GM19240 (cell line): Measurements from ENCODE around the gene GCFC2.
A peak's percentile ranks its signal among the peaks of the same experiment; 100 is the strongest.
"Not testable (repeated sequence)": the region's sequence is repeated elsewhere in the genome, so short reads cannot be mapped to it uniquely, and the experiment has no call there.

Experiments
- DNase-seq: peaks from one replicate; pipeline ENCODE4 v3.0.0; 2011; ENCODE audit warnings: low spot score; ENCODE audit not compliant: insufficient read length

Gene GCFC2

DNA sequence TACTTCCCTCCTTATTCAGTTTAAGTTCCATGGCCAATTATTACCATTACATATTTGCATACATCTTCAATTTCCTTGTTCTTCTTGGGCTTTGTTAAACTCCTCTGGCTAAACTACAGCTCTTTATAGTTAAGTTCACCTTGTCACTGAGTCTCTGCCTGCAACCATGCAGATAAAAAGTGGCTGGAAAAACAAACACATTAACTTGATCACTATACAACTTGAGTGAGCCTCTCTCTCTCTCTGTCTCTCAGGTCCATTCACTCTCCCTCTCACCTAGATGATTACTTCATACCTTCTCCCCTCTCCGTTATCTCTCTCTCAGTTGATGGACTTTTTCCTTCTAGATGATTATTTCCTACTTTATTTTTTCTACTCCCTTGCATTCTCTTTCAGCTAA lies 30.3 kb downstream of the GCFC2 start:
- no peak for DNase-seq

DNA sequence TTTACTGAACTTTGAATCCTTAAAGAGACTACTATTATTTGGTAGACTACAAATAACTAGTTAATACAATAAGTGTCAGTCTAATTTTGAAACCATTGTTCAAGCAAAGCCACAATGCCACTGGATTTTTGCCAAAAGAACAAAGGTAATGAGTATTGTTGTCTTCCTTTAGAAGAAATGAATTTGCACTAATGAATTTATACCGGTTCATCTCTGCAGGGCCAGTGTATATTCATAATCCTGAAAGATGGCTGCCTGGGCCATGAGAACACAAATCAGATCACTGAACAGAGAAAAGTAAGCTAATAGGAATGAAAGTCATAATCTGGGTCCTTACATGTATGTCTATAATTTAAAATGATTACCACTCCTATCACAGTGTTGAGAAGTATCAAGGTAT lies 31.2 kb downstream of the GCFC2 start:
- DNase-seq, result no peak

DNA sequence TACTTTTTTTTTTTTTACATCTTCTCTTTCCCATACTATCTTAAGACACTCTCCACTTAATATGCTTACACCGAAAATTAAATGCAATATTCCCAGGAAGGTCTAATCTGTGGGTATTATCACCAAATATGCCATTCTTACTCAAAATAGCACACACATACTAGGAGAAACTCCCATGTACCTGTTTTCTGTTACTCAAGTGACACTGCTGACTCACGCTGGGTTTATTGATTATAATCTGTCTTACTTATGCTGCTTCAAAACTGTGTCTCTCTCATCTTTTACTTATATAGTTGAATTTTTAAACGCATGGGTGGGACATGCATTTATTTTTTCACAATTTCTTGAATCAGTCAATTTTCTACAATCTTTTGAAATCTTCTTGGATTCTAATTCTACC lies 34.3 kb downstream of the GCFC2 start:
- DNase-seq, result no peak

DNA sequence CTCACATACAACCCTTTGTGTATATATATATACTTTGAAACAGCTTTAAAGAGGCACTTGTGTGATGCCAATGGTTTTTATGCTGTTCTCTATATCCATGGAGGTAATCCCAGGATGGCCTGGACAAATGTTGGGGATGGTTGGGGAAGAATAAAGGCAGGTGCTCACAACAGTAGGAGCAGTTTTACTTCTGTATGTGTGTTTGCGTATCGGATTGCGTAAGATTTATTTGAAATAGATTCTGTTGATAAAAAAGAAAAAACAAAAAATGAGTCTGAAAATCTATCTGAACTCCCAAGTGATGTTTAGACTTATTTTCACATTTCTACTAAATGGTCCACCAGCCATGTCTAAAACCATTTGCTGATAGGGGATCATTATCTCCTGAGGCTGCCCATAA lies 34.8 kb downstream of the GCFC2 start:
- DNase-seq, result no peak

DNA sequence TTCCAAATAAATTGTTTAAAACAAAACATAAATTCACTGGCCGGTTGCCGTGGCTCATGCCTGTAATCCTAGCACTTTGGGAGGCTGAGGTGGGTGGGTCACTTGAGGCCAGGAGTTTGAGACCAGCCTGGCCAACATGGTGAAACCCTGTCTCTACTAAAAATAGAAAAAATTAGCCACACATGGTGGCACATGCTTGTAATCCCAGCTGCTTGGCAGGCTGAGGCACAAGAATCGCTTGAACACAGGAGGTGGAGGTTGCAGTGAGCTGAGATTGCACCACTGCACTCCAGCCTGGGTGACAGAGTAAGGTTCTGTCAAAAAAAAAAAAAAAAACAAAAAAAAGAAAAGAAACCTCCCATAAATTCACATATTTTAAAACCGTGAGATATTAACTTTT lies 35.3 kb downstream of the GCFC2 start:
- DNase-seq, result not testable (repeated sequence)

DNA sequence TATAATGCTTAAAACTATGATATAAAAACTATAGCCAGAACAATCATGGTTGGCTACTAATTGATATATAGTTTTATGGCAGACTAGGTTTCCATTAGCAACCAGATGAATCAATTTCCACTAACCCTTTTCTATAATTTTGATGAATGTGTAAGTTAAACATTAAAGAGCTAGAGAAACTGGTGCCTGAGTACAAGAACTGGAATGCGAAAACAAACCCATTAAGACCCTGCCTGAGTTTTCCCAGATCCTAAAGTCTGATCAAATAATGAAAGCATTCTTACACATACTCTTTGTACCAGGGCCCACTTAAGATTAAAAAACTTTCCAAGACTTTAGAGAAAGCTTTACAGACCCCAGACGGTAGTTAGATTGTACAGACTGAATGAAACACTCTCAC lies 42.8 kb downstream of the GCFC2 start:
- no peak for DNase-seq

DNA sequence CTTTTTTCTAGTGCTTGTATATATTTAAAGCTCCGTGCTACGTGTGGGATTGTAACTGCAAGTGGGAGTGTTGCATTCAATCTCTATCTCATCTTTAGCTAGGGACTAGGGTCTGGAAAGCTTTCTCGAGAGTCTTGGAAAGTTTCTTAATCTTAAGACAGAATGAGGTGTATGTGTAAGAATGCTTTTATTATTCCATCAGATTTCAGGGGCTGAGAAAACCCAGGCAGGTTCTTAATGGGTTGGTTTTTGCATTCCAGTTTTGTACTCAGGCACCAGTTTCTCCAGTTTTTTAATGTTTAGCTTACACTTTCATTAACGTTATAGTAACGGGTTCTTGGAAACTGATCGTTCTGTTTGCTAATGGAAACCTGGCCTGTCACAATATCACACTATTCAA lies 43.8 kb downstream of the GCFC2 start:
- DNase-seq, result no peak

DNA sequence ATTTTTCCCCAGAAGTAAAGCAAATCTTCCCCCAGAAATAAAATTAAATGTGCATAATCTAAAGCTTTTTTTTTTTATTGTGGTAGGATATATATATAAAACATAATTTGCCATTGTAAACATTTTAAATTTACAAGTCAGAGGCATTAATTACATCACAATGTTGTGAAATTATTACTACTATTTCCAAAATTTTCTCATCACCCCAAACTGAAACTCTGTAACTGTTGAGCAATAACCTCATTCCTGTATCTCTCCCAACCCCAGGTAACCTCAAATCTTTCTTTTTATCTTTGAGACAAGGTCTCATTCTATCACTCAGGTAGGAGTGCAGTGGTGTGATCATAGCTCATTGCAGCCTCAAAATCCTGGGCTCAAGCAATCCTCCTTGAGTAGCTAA lies 52.9 kb downstream of the GCFC2 start:
- DNase-seq, result no peak

DNA sequence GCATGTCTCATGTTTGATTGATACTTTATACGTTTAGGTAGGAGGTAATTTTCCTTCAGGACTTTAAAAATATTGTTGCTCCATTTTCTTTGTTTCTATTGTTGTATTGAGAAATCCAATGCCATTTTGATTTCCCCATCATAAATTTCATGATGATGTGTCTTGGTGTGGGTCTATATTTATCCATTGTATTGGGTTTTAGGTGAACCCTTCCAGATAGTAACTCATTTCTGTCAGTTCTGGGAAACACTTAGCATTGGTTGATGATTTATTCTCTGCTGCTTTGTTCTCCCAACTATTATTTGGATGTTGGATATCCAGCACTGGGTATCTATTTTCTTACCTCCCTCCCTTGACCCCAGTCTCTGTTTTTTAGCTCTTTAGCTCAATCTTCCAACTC lies 54.2 kb downstream of the GCFC2 start:
- DNase-seq, result no peak

DNA sequence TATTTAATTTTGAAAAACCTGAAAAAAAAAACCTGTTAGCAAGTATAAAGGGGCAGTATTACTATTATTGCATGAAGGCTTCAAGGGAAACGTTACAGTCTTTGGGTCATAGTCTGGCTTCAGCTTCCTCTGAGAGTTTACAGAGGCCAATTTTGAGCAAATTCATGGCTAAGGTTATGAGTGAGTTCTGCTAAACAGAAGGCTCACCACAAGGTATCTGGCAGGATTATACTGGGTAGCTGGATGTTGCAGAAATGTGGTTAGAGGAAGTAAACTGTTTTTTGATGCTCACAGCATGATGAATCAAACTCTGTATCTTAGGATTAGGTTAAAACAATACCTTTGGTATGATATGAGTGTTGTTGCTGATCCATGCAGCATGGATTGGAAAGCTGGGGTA lies 54.9 kb downstream of the GCFC2 start:
- DNase-seq, result no peak

DNA sequence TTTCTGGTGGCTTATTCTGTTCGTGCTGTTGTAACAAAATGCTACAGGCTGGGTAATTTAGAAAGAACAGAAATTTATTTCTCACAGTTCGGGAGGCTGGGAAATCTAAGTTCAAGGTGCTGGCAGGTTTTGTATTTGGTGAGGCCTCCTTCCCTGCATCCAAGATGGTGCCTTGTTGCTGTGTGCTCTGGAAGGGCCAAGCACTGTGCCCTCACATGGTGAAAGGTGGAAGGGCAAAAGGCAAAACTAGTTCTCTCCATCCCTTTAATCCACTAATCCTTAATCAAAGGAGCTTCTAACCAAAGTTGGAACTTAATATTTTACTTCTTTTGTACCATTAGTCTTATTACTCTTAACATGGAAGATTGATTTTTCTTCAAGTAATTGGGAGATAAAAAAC lies 56.7 kb downstream of the GCFC2 start:
- no peak for DNase-seq

DNA sequence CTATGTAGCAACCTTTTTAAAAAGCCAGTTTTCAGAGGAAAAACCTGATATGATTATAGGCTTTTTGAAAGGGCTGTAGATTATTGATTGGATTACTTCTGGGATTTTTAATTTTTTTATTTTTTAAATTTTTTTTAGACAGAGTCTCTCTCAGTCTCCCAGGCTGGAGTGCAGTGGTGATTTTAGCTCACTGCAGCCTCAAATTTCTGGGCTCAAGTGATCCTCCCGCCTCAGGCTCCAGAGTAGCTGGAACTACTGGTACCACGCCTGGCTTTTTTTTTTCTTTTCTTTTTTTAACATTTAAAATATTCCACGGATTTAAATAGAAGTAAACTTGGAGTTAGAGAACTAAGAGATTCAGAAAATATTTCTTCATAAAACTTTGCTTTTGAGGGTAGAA lies 62.9 kb downstream of the GCFC2 start:
- DNase-seq, result no peak

DNA sequence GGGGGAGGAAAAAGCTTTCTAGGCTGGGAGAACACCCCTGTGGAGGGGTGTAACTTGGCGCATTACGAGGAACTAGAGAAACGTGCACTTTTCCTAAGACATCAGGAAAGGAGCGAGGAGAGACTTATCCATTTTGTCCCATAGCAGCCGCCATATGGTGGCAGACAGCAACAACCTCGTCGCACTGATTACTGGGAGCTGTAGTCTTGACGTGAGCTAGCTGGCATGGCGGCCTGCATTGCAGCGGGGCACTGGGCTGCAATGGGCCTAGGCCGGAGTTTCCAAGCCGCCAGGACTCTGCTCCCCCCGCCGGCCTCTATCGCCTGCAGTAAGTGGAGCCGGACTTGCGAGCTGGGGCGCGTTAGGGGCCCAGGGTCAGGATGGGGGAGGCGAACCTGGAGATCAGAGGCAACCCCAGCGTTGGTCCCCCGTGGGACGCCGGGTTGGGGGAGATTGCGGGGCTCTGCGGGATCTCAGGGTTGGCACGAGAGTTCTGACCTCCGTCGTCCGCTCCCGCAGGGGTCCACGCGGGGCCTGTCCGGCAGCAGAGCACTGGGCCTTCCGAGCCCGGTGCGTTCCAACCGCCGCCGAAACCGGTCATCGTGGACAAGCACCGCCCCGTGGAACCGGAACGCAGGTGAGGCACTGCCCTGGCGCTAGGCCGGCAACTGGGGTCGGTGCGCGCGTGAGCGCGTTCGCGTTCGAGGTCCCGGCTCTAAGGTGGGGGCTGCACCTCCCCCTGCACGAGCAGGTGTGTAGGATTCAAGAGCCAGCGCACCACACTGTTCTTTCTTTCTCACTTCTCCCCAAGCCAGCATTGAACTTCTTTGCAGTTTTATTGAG lies 63.9 kb downstream of the GCFC2 start, which contains the start of gene MRPL19:
MRPL19 (plus strand) TSS at position 201 of the 843 bp plus-strand sequence; CDS start at position 226, 25 bp downstream.
- peak; percentile 48 for DNase-seq

DNA sequence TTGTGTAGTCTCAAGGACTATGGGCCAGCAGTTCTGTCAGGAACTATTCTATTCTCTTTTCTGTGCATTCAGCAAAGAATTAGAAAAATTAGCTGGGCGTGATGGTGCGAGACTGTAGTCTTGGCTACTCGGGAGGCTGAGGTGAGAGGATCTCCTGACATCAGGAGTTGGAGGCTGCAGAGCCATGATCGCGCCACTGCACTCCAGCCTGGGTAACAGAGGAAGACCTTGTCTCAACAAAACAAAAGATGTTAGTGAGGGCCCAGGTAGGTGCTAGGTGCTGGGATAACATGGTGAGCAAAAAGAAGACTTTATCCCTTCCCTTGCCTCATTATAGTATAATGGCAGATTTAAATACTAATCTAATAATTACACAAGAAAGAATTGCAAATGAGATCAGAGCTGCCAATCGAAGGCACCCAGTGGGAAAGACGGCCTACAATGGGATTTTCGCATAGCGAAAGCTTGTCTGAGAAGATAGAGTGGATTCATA lies 64.6 kb downstream of the GCFC2 start:
- no peak for DNase-seq

DNA sequence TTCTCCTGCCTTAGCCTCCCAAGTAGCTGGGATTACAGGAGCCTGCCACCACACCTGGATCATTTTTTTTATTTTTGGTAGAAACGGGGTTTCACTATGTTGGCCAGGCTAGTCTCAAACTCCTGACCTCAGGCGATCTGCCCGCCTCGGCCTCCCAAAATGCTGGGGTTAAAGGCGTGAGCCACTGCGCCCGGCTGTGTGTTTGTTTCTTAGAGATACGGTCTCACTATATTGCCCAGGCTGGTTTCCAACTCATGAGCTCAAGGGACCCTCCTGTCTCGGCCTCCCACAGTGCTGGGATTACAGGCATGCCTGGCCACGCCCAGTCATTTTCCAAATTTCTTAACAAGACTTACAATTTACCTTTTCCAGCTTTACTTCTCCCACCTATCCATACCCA lies 65.1 kb downstream of the GCFC2 start:
- no peak for DNase-seq

DNA sequence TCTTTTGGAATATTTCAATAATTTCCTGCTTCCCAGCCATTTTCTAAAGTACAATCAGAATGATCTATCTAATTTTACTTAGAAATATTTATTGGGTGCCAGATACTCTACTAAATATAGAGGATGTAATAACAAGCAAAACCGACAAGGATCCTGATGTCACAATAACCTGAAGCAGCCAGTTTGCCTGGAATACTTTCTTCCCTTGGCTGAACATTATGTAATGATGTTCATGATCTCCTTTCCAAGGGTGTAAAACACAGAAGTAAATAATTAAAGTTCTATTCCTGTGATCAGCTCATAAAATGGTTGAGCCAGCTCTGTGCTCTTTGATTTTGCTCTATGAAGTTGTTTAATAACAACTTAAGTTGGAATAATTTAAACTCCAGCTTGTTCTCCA lies 66.7 kb downstream of the GCFC2 start:
- DNase-seq, result no peak

DNA sequence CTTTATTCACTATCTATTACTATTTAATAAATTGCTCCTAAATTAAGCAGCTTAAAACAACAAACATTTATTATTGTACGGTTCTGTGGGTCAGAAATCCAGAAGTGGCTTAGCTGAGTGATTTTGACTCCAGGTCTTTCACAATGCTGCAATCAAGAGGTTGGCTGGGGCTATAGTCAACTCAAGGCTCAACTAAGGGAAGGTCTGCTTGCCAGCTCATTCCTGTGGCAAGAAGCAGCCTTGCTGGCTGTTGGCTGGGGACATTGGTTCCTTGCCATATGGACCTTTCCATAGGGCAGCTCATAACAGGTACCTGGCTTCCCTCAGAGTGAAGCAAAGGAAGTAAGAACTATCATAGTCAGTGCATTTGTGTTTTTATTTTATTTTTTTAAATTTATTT lies 69.1 kb downstream of the GCFC2 start:
- DNase-seq, result no peak

DNA sequence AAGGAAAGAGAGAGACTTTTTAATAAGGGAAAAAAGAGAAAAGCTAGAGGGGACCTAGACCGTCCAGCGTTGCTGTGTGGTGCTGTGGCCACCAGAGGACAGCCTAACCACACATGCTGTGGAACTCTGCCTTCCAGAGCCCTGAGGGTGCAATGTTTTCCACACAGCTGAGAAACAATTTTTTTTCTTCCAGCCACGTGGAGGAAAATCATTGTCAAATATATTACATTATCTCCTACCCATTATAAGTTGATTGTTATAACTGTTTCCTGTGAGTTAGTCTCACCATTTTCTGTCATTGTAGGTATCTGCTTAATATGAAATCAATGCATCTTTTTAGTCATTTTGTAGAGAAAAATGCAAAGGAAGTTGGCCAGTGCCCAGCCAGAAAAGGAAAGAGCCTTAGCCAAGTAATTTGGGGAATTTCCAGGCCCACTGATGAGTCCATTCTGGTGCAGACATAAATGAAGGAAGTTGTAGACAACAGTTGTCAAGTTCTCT lies 70.0 kb downstream of the GCFC2 start:
- peak; percentile 15 for DNase-seq

DNA sequence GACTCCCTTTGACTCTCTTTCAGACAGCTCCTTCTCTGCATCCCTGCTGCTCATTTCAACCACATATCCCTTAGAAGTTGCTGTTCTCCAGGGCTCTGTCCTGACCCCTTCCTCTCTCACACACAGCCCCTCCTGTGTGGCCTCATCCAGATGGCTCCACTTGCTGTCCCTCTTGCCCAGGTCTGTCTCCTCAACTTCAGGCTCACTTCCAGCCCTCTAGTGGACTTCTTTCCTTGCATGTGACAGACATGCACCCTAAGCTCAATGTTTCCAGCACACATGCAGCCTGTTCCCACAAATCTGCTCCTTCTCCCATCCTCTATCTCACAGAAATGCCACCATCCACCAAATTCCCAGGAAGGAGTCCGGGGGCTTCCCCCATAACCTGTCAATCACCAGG lies 73.1 kb downstream of the GCFC2 start:
- no peak for DNase-seq

DNA sequence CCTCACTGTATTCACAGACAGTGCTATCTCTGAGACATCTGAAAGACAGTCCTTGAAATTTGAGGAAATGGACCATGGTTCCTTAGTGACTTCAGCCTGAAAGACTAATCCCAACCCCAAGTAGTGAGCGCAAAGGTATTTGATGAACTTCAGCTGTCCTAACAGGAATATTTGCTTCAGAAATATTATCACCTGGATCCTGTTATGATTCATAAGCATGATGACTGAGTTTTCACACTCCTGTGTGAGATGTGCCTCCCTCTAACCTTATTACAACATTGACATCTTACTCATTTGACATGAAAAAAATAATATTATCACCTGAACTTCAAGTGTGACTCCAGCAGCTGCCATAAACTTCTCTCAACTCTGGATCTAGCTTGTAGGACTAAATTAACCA lies 75.8 kb downstream of the GCFC2 start:
- DNase-seq, result no peak

DNA sequence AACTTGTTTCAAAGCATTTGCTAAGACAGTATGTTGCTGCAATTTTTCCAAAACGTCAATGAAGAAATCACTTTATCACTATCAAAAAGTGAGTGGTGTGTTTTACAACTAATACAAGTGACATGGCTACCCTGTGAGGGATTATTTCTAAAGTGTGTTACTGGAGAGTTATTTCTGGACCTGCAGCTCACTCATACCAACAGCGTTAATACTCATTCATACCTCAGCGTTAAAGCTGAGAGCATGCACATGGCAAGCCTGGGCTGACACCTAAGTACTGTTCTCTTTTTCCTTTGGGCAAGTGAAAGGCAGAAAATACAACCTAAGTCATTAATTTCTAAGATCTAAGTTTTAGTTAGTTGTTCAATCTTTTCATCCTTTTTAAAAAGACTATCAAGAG lies 77.1 kb downstream of the GCFC2 start:
- no peak for DNase-seq

DNA sequence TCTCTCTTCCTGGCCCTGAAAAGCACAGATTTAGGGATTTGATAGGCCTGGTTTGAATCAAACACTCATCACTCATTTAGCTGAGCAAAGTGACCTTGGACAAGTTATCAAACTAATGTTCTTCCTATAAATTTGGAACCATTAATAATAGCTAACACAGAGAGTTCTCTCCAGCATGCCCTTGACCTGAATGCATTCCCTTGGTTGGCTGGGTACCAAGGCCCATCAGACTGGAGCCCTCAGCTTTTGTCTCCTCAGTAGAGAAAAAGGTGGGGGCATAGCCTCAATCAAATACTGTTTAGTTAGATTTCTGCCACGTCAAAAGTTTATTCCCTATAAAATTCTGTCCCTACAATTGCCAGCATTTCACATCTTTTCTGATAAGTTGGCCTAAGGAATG lies 77.9 kb downstream of the GCFC2 start:
- DNase-seq, result no peak

DNA sequence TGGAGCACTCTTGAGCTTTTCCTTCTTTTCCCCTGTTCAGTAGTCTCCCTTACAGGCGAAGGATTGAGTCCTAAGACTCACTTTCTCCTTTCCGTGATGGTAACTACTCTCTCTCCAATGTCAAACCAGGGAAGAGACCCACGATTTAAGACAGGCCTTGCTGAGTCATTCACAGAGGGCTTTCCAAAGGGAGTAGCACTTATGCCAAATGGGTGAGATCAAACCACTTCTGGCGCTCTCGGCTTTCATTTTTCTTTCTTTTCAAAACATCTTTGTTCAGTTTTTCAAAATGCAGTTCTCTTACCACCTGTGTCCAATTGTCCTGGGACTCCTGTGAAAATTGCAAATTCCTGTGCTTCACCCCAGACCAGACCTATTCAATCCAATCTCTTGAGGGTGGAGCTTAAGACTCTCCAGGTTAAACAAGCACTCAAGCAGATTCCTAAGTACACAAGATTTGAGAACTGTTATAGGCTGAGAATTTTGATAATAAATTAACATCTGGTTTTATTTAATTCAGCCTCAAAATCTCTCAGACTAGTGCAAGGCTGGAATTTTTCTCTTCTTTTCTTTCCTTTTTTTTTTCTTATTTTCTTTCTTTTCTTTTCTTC lies 78.5 kb downstream of the GCFC2 start:
- no peak for DNase-seq
